ENCODE data around the gene LCN1.

DNA sequence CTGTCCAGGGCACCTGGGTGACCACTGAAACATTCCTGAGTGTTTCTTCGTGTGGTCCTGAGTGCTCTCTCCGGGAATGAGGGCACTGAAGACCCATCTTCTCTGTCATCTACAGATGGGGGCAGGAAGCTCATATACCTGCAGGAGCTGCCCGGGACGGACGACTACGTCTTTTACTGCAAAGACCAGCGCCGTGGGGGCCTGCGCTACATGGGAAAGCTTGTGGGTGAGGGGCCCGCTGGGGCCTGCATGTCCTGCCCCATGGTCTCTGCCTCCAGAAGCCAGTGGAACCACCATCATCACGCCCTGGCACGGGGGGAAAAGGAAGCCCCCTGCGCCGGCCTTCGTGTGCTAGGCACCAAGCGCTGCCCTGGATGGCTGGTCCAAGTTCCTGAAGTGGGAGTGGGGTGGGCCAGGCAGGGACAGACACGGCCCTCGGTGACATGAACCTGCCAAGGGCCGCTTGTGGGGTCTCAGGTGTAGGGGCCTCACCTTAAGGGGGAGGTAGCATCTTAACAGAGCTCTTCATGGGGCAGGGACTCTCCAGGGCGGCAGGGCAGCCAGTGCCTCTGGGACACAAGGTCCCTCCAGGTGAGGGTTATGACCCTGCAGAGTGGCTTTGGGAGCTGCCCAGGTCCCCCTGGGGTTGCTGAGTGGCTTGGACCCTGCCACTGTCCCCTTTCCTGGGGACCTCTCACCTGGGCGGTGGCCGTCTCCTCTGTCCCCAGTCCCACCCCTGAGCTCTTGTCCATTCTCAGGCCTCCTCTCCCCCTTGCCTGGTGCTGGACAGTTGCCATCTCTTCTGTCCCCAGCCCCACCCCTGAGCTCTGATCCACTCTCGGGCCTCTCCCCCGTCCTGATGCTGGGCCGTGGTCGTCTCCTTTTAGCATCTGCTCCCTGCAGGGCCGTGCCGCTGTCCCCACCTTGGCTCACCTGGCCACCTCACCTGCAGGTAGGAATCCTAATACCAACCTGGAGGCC, 26.8 kb downstream of the LCN1 start:
- TF ChIP-seq, protein P1, sequence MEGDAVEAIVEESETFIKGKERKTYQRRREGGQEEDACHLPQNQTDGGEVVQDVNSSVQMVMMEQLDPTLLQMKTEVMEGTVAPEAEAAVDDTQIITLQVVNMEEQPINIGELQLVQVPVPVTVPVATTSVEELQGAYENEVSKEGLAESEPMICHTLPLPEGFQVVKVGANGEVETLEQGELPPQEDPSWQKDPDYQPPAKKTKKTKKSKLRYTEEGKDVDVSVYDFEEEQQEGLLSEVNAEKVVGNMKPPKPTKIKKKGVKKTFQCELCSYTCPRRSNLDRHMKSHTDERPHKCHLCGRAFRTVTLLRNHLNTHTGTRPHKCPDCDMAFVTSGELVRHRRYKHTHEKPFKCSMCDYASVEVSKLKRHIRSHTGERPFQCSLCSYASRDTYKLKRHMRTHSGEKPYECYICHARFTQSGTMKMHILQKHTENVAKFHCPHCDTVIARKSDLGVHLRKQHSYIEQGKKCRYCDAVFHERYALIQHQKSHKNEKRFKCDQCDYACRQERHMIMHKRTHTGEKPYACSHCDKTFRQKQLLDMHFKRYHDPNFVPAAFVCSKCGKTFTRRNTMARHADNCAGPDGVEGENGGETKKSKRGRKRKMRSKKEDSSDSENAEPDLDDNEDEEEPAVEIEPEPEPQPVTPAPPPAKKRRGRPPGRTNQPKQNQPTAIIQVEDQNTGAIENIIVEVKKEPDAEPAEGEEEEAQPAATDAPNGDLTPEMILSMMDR (IDR thresholded peaks at IDR 0.05; ENCODE audit: insufficient read depth, low read length): no peak
- TF ChIP-seq, protein P2, sequence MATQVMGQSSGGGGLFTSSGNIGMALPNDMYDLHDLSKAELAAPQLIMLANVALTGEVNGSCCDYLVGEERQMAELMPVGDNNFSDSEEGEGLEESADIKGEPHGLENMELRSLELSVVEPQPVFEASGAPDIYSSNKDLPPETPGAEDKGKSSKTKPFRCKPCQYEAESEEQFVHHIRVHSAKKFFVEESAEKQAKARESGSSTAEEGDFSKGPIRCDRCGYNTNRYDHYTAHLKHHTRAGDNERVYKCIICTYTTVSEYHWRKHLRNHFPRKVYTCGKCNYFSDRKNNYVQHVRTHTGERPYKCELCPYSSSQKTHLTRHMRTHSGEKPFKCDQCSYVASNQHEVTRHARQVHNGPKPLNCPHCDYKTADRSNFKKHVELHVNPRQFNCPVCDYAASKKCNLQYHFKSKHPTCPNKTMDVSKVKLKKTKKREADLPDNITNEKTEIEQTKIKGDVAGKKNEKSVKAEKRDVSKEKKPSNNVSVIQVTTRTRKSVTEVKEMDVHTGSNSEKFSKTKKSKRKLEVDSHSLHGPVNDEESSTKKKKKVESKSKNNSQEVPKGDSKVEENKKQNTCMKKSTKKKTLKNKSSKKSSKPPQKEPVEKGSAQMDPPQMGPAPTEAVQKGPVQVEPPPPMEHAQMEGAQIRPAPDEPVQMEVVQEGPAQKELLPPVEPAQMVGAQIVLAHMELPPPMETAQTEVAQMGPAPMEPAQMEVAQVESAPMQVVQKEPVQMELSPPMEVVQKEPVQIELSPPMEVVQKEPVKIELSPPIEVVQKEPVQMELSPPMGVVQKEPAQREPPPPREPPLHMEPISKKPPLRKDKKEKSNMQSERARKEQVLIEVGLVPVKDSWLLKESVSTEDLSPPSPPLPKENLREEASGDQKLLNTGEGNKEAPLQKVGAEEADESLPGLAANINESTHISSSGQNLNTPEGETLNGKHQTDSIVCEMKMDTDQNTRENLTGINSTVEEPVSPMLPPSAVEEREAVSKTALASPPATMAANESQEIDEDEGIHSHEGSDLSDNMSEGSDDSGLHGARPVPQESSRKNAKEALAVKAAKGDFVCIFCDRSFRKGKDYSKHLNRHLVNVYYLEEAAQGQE (IDR thresholded peaks at IDR 0.05; ENCODE audit: insufficient replicate concordance, low read depth): no peak
- TF ChIP-seq GABPA (IDR thresholded peaks at IDR 0.05; ENCODE audit: low read depth): no peak
- TF ChIP-seq POLR2AphosphoS5 (IDR thresholded peaks at IDR 0.05; ENCODE audit: low read depth): no peak
- no peak for TF ChIP-seq SPI1 (IDR thresholded peaks at IDR 0.05; ENCODE audit: borderline replicate concordance, low read depth)

All from HL-60 (cell line).